GM19372 (cell line): ENCODE data around the gene MYH10.

Experiments used
- ATAC-seq: cut with Tn5 transposase; IDR thresholded peaks from one replicate; pipeline ENCODE4 v1.9.1; 2021; ENCODE audit warnings: mild to moderate bottlenecking, low read depth, moderate library complexity; ENCODE audit not compliant: unreplicated experiment

MYH10 gene

GRCh38 chr17:8649157-8650118 lies 18.9 kb upstream of the MYH10 start:
- no peak for ATAC-seq

- no peak for ATAC-seq
Measured at GRCh38 chr17:8647956-8648355, 17.4 kb upstream of the MYH10 start.

GRCh38 chr17:8647202-8647601 lies 16.7 kb upstream of the MYH10 start:
- no peak for ATAC-seq

- no peak for ATAC-seq
Measured at GRCh38 chr17:8644507-8644902, 14.0 kb upstream of the MYH10 start.

- ATAC-seq, result no peak
Measured at GRCh38 chr17:8643855-8644506, 13.5 kb upstream of the MYH10 start.

- ATAC-seq, result no peak
Measured at GRCh38 chr17:8639709-8640108, 9.2 kb upstream of the MYH10 start.

GRCh38 chr17:8632061-8632460 lies 1.5 kb upstream of the MYH10 start:
- no peak for ATAC-seq

- ATAC-seq, result no peak
Measured at GRCh38 chr17:8631554-8631877, 991 bp upstream of the MYH10 start.

- peak; percentile 88 for ATAC-seq
Measured at GRCh38 chr17:8630802-8631553, 453 bp upstream of the MYH10 start.

GRCh38 chr17:8629371-8630226 lies 926 bp downstream of the MYH10 start:
- ATAC-seq, result no peak

- no peak for ATAC-seq
Measured at GRCh38 chr17:8628609-8629169, 1.8 kb downstream of the MYH10 start.

- ATAC-seq, result no peak
Measured at GRCh38 chr17:8628172-8628571, 2.4 kb downstream of the MYH10 start.

GRCh38 chr17:8623591-8623990 lies 6.9 kb downstream of the MYH10 start:
- ATAC-seq, result no peak

- ATAC-seq, result no peak
Measured at GRCh38 chr17:8622191-8622590, 8.3 kb downstream of the MYH10 start.

GRCh38 chr17:8621585-8621984 lies 8.9 kb downstream of the MYH10 start:
- ATAC-seq, result no peak

GRCh38 chr17:8619294-8619693 lies 11.2 kb downstream of the MYH10 start:
- no peak for ATAC-seq

- no peak for ATAC-seq
Measured at GRCh38 chr17:8618825-8619224, 11.7 kb downstream of the MYH10 start.

GRCh38 chr17:8614988-8615387 lies 15.5 kb downstream of the MYH10 start:
- ATAC-seq, result no peak

- ATAC-seq, result no peak
Measured at GRCh38 chr17:8611619-8612298, 18.8 kb downstream of the MYH10 start.
